Smooth muscle cell (in vitro differentiated cells): ENCODE data around the gene OR6M1. TPM values are rescaled to one million over a fixed set of nuclear protein-coding genes. Genes with fewer than 3 reads are reported as not detected.

Experiments
- DNase-seq: peaks from one replicate; lab custom pipeline; 2025; ENCODE audit not compliant: unreplicated experiment; lab: John Stamatoyannopoulos, UW
- H2AFZ ChIP-seq: fragments of 200-600 bp; sonication (generic); 2 replicates; pipeline ENCODE4 v1.6.0; 2016; ENCODE audit warnings: antibody characterized with exemption, low read depth, mild to moderate bottlenecking
- H3F3A ChIP-seq: fragments of 200-600 bp; sonication (generic); 2 replicates; pipeline ENCODE4 v1.6.0; 2017; ENCODE audit warnings: antibody characterized with exemption, low read depth
- H3K27ac ChIP-seq: fragments of 200-600 bp; sonication (generic); 2 replicates; pipeline ENCODE4 v1.5.1; 2016; ENCODE audit warnings: low read depth, mild to moderate bottlenecking
- H3K27me3 ChIP-seq: fragments of 200-600 bp; sonication (generic); 2 replicates; pipeline ENCODE4 v1.6.1; 2016; ENCODE audit warnings: low read depth, mild to moderate bottlenecking
- H3K36me3 ChIP-seq: fragments of 200-600 bp; sonication (generic); 2 replicates; pipeline ENCODE4 v1.5.1; 2016; ENCODE audit warnings: low read depth
- H3K4me1 ChIP-seq: fragments of 200-600 bp; sonication (generic); 2 replicates; pipeline ENCODE4 v1.5.1; 2016; ENCODE audit warnings: low read depth
- H3K4me2 ChIP-seq: fragments of 200-600 bp; sonication (generic); 2 replicates; pipeline ENCODE4 v1.6.0; 2016; ENCODE audit warnings: mild to moderate bottlenecking
- H3K4me3 ChIP-seq: fragments of 200-600 bp; sonication (generic); 2 replicates; pipeline ENCODE4 v1.5.1; 2016; ENCODE audit warnings: mild to moderate bottlenecking
- H3K79me2 ChIP-seq: fragments of 200-600 bp; sonication (generic); 2 replicates; pipeline ENCODE4 v1.6.0; 2016; ENCODE audit warnings: low read depth, mild to moderate bottlenecking
- H3K9ac ChIP-seq: fragments of 200-600 bp; sonication (generic); 2 replicates; pipeline ENCODE4 v1.6.0; 2016; ENCODE audit warnings: low read depth
- H3K9me3 ChIP-seq: fragments of 200-600 bp; sonication (generic); replicated peaks from 2 replicates; pipeline ENCODE4 v1.5.1; 2016; ENCODE audit warnings: low read depth
- H4K20me1 ChIP-seq: fragments of 200-600 bp; sonication (generic); 2 replicates; pipeline ENCODE4 v1.6.0; 2016; ENCODE audit warnings: low read depth
- WGBS: methylation state at CpG from one replicate; pipeline ENCODE4 v1.1.7; 2016; ENCODE audit warnings: low lambda C conversion rate; 5-methylcytosine and 5-hydroxymethylcytosine counted together
- polyA plus RNA-seq: library from polyadenylated mRNA; unstranded; fragments of >200 nt; fragmentation: Nextera tagmentation; extraction: Ambion mirVana; gene quantifications from 2 replicates; pipeline ENCODE4 v1.2.1, GENCODE V29; 2016
- total RNA-seq: library from RNA; depleted of rRNA; stranded (reverse); fragments of >200 nt; gene quantifications from 2 replicates; pipeline ENCODE4 v1.2.3, GENCODE V29; 2014
- TF ChIP-seq, protein P1 (sequence below): fragments of 200-600 bp; sonication (generic); IDR thresholded peaks from 2 replicates; pipeline ENCODE4 v1.5.1; 2017; ENCODE audit warnings: borderline replicate concordance, mild to moderate bottlenecking, antibody characterized with exemption; ENCODE audit not compliant: insufficient read depth, poor library complexity, severe bottlenecking

OR6M1 gene
- total and polyA plus RNA-seq, 2 experiments from 2014 or later = not detected

DNA sequence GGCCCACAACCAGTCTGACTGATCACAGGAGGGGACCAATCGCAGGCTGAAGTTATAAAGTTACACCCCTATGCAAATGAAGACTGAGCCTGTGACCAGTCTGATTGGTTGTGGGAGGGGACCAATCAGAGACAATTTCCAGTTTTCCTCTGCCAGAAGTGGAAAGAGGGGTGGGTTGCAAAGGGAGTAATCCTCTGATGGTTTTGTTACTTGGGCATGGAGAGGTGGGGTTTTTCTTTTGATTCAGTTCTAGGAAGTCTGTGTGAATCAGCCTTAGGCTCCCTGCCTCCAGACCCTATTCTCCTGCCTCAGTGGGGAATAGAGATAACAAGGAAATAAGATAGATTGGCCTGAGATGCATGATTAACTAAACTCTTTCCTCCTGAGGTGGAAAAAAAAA, 9.9 kb downstream of the OR6M1 start:
- TF ChIP-seq, protein P1, sequence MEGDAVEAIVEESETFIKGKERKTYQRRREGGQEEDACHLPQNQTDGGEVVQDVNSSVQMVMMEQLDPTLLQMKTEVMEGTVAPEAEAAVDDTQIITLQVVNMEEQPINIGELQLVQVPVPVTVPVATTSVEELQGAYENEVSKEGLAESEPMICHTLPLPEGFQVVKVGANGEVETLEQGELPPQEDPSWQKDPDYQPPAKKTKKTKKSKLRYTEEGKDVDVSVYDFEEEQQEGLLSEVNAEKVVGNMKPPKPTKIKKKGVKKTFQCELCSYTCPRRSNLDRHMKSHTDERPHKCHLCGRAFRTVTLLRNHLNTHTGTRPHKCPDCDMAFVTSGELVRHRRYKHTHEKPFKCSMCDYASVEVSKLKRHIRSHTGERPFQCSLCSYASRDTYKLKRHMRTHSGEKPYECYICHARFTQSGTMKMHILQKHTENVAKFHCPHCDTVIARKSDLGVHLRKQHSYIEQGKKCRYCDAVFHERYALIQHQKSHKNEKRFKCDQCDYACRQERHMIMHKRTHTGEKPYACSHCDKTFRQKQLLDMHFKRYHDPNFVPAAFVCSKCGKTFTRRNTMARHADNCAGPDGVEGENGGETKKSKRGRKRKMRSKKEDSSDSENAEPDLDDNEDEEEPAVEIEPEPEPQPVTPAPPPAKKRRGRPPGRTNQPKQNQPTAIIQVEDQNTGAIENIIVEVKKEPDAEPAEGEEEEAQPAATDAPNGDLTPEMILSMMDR = no peak
- Histone ChIP-seq H3F3A (no peaks in the 10 kb centered on the region), H3K27me3 (no peaks in the 10 kb centered on the region), H3K4me3 (no peak overlapping the region), H3K36me3 (no peaks in the 10 kb centered on the region), H3K9ac (no peak overlapping the region), H3K4me1 (no peaks in the 10 kb centered on the region), H4K20me1 (no peaks in the 10 kb centered on the region), H3K9me3 (no peaks in the 10 kb centered on the region), H3K79me2 (no peaks in the 10 kb centered on the region), H3K27ac (no peak overlapping the region), H2AFZ (no peak overlapping the region), H3K4me2 (no peak overlapping the region)
- WGBS = 95% methylated on average over 1 of the region's 1 CpG
- DNase-seq = no peak

DNA sequence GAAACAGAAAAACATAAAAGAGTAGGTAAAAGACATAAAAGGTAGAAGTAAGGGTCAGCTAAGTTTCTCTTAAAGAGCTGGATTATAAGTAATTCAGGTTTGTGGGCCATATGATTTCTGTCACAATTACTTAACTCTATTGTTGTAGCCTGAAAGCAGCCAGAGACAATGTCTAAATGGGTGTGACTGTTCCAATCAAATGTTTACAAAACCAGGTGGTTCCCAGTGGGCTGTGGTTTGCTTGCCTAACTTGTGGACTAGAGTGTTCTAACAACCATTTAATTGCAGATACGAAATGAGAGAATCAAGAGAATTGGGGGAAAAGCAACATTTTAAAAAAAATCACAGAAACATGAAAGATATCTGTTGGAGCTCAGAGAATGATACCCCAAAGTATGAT, 22.6 kb downstream of the OR6M1 start:
- H4K20me1 ChIP-seq = no peaks in the 10 kb centered on the region
- H3K9me3 ChIP-seq = no peaks in the 10 kb centered on the region
- no peak overlapping the region for H3K4me3 ChIP-seq
- no peak overlapping the region for H3K4me2 ChIP-seq
- H3K27me3 ChIP-seq = no peaks in the 10 kb centered on the region
- 68% methylated on average over 1 of the region's 1 CpG for WGBS
- H2AFZ ChIP-seq = no peak overlapping the region
- TF ChIP-seq, protein P1 = no peak
- H3K79me2 ChIP-seq = no peaks in the 10 kb centered on the region
- no peak overlapping the region for H3K27ac ChIP-seq
- no peaks in the 10 kb centered on the region for H3K36me3 ChIP-seq
- H3K9ac ChIP-seq = no peak overlapping the region
- DNase-seq = no peak
- H3K4me1 ChIP-seq = no peaks in the 10 kb centered on the region
- H3F3A ChIP-seq = no peaks in the 10 kb centered on the region

DNA sequence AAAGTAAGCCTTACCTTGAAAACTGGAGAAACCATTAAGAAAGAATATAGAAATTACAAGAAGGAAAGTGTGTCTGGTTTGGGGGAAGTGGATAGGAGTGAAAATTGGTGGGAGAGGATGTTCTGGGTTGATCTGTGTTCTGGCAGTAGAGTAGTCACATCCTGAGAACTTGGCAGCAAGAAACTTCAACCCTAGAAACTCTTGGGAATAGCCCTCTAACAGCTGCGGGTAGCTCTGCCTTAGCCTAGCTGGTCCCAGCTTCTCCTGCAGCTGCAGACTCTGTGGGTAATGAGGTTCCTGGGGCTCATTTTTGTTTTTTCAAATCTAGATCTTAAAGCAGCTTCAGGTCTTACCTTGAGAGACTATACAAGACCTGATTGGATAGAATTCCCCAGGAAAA, 27.6 kb downstream of the OR6M1 start:
- no peaks in the 10 kb centered on the region for H4K20me1 ChIP-seq
- no peak for DNase-seq
- WGBS = 100% methylated on average over 1 of the region's 1 CpG
- H3F3A ChIP-seq = no peaks in the 10 kb centered on the region
- H3K9me3 ChIP-seq = no peaks in the 10 kb centered on the region
- TF ChIP-seq, protein P1 = no peak
- no peak overlapping the region for H3K9ac ChIP-seq
- H3K79me2 ChIP-seq = no peaks in the 10 kb centered on the region
- H3K27me3 ChIP-seq = no peaks in the 10 kb centered on the region
- no peaks in the 10 kb centered on the region for H3K36me3 ChIP-seq
- H3K4me2 ChIP-seq = no peak overlapping the region
- H3K4me1 ChIP-seq = no peaks in the 10 kb centered on the region
- H2AFZ ChIP-seq = no peak overlapping the region
- H3K27ac ChIP-seq = no peak overlapping the region
- no peak overlapping the region for H3K4me3 ChIP-seq

DNA sequence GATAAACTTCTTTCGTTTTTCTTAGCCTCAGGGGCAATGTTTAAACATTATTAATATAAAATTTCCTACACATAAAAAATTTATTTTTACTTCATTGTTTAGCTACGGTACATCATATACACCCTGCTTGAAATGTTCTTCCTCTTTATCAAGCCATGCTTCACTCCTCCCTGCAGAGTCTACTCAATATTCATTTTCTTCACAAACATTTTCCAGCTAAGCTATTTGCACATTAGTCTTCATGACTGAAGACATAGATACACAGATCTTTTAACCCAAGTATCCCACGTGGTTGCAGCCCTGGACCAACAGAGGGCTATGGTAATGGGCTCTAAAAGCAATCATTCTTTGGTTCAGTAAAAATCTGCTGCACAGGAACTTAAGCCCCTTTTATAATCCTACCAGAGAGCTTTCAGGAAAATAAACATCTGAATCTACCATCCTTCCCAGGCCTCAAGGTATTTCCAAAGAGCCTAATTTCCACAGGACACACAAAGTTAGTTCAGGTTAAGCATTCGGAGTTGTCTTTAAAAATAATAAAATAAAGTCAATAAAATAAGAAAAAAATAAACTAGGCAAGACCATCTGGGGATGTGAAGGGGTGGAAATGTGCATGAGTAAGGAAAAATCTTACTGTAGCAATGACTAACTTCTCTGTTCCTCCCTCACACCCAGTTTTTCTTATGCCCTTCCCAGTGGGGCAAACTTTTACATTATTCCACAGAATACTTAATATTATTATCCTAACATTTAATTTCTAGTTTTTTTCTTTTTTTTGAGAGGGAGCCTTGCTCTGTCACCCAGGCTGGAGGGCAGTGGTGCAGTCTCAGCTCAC, 30.2 kb downstream of the OR6M1 start:
- DNase-seq = no peak
- H2AFZ ChIP-seq = no peak overlapping the region
- no peaks in the 10 kb centered on the region for H3K36me3 ChIP-seq
- H3K27me3 ChIP-seq = no peaks in the 10 kb centered on the region
- WGBS = 46% methylated on average over 4 of the region's 4 CpGs
- H3K4me1 ChIP-seq = no peaks in the 10 kb centered on the region
- H3K4me2 ChIP-seq = no peak overlapping the region
- H3K27ac ChIP-seq = no peak overlapping the region
- no peak overlapping the region for H3K4me3 ChIP-seq
- H4K20me1 ChIP-seq = no peaks in the 10 kb centered on the region
- H3K79me2 ChIP-seq = no peaks in the 10 kb centered on the region
- H3F3A ChIP-seq = no peaks in the 10 kb centered on the region
- no peaks in the 10 kb centered on the region for H3K9me3 ChIP-seq
- H3K9ac ChIP-seq = no peak overlapping the region
- TF ChIP-seq, protein P1 = no peak
